ENCODE results near the gene TMEM117.

Gene TMEM117

DNA sequence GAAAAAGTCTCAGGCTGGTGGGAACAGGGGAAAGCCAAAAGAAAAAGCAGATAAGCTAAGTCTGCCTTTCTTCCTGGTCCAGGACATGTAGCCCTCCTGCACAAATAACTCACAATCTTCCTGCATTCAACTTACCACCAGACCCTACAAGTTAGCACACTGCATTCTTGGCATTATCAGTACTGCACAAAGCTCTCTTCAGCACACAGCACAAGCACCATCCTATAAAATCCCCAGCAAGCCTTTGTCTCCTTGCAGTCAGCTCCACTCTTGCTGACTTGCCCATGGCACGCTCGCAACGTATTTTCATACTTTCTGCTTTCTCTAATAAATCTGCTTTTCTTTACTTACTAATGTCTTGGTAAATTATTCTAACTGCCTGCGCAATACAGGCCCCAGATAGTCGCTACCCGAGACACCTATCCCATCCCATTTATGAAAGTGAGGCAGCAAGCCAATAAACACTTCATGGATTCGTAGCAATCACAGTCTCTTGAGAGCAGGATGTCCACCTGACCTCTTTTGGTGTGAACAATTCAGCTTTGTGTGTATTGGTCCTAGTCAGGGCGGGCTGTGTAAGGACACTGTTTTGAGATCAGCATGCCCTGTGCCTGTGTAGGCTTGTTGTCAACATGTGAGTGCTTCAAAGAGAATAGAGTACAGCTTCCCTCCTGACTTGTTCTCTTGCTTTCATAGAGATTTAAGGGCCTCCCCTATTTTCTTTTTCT is 49.0 kb downstream of the TMEM117 start:
- no peak for DNase-seq (ENCODE audit: low read depth)

DNA sequence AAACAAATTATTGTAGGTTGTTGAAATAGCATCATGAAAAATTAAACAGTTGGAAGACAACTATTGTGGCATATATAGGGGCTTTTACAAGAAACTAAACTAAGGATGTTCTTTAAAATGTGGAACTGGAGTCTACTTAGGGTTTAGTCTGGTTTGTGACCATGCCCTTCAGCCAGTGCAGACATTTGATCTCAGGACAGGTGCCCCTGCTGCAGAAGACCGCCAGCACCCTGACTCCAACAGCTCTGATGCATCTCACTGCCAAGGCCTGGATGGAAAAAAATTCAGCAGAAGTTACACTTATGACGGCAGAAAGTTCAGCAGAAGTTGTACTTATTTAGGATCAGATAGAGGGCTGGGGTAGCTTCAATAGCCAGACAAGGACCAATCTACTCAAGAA is 51.5 kb downstream of the TMEM117 start:
- DNase-seq (ENCODE audit: low read depth) = no peak

DNA sequence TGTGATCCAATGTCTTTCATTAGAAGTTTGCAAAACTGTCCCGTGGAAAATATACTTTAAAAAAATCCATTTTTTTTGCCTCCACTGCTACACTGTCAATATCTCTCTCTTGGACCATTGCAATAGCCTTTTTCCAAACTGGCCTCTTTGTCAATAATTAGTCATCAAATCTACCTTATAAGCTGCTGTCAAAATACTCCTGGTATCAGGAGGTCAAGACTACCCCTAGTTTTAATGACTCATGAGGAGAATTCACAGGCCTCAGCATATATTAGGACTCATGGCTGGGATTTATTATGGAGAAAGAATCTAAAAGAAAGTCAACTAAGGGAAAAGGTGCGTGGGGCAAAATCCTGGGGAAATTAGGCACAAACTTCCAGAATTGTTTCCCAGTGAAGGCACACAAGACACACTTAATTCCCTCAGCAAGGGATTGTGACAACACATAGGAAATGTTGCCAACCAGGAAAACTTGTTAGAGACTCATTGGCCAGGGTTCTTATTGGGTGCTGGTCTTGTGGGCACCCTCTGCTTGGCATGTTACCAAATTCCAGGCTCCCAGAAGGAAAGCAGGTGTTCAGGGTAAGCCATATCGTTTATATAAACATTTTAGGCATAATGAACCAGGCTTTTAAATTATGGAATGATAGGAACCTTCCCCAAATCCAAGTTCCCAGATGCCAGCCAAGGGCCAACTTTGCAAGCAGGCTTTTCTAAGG is 56.1 kb downstream of the TMEM117 start:
- DNase-seq (ENCODE audit: low read depth) = no peak

DNA sequence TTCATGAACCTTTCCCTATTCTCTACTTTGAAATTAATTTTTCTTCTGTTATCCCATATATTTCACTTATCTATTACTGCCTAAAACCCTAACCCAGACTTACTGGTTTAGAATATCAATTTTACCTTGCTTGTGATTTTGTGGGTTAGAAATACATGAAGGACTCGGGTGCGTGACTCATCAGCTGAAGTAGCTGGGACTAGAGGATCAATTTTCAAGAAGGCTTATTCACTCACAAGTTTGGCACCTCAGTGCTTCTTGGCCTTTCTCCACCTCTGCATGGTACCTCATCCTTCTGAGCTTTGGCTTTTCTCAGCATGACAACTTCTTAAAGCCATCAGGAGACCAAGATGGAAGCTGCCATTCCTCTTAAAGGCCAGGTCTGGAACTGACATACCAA is 57.8 kb downstream of the TMEM117 start:
- no peak for DNase-seq (ENCODE audit: low read depth)

DNA sequence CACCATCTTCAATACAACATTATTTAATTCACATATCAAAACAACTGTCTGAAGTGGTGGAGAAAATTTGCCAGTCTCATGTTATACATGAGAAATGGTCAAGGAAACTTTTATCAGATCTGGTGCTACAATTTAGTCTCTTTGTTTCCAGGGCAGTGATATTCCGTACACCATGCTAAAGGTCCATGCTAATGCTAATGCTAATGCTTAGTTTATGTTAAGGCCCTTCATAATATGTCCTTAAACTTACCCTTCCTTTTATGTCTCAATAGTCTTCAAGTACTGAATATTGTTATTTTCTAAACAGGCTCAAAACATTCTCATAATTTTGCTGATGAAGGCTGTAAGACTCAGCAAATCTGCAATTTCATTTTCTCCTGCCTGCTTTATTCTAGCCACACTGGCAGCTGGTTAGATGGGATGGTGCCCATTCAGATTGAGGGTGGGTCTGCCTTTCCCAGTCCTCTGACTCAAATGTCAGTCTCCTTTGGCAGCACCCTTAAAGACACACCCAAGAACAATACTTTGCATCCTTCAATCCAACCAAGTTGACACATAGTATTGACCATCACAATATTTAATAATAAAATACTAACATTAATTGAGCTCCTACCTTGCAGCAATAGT is 59.8 kb downstream of the TMEM117 start:
- no peak for DNase-seq (ENCODE audit: low read depth)

DNA sequence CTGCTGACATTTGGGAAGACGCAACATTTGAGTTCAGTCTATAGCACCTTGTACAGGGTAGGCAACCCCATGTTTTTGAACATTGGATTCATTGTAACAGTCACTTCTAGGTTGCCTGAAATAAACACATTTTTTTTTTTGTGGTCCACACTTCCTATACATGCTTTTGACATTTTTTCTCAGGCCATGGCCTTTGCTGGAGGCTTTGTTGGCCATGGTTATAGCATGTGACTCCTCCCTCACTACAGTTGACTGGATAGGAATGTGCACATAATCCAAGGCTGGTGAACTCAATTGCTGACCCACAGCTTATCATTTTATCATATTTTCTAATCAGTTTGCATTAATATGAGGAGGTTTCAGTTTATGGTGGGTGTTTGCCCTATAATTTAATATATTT is 60.6 kb downstream of the TMEM117 start:
- no peak for DNase-seq (ENCODE audit: low read depth)

DNA sequence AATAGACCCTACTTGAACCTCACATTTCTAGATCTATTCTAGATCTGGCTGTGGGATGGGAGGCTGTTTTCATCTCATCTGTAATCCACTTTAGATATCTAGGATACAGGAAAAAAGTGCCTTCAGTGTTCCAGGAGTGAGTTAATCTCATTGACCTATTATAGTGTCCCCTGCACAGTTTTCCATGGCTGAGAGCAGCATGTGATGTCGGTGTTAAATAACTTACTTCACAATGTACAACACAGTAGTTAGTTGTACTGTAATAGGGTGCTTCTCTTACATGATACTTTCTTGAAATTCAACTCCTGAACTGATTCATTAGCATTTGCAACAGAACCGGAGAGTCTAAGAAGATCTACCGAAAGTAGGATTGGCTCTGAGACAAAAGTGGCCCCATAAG is 62.6 kb downstream of the TMEM117 start:
- no peak for DNase-seq (ENCODE audit: low read depth)

DNA sequence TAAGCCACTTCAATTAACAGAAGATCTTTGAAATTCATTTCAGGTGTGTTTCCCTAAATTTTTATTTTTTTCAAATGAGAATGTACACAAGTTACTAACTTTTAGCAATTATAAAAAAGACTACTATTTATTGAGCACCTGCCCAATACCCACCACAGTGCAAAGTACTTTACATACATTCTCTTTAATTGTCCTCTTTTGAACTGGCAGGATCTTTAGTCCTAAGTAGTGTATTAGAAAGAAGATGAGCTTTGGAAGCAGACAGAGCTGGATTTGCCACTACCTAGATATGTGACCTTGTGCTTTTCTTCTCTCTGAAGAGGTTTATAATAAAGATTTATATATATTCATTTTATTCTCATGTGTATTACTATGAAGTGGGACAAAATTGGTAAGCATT is 63.7 kb downstream of the TMEM117 start:
- DNase-seq (ENCODE audit: low read depth) = no peak

DNA sequence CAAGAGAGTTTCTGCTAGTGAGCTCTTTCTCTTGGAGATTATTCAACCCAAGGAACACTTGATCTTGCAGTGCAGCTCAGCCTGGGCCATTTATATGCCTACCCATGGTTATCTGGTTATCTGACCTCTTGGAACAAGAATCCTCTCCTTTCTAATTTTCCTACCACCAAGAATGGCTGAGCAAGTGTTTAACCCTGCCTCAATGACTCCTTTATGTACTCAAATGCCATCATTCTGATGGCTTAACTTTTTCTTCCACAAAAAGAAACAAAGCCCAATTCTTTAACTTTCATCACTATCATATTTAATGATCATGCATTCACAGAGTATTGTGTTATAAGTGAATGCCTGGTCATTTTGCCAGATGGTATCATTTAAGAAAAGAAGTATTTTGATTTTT is 67.8 kb downstream of the TMEM117 start:
- DNase-seq (ENCODE audit: low read depth) = no peak

DNA sequence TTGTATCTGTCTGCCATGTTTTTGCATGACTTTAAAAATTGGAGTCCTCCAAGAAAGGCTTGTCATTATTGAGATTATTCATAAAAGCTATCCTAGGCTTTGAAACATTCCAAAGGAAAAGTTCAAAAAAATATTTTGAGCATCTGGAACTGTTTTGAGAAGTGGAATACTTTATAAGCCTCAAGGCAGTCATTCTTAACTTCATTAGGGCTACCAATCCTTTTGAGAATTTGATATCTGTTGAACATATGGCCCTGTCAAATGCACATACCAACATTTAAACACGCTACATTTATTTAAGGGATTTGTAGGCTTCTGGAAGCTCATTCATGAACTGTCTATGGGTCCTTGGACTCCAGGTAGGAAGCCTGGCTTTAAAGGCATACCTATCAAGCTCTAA is 77.0 kb downstream of the TMEM117 start:
- DNase-seq (ENCODE audit: low read depth) = no peak

DNA sequence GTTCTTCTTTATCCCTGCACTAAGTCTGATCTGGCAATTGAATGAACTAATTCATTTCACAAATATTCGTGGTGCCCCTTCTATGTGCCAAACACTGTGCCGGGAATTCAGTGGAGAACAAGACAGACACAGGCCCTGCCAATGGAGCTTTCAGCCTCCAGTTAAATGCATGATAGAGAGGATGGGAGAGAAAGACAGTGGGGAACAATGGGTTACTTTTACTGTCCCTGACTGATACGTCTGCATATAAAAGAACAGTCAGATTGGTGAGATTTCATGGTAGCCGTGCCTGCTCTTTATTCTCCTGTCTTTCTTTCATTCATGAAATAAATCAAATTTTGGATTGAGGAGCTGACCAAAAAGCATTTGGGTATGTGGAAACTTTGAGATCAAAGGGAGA is 78.5 kb downstream of the TMEM117 start:
- no peak for DNase-seq (ENCODE audit: low read depth)

DNA sequence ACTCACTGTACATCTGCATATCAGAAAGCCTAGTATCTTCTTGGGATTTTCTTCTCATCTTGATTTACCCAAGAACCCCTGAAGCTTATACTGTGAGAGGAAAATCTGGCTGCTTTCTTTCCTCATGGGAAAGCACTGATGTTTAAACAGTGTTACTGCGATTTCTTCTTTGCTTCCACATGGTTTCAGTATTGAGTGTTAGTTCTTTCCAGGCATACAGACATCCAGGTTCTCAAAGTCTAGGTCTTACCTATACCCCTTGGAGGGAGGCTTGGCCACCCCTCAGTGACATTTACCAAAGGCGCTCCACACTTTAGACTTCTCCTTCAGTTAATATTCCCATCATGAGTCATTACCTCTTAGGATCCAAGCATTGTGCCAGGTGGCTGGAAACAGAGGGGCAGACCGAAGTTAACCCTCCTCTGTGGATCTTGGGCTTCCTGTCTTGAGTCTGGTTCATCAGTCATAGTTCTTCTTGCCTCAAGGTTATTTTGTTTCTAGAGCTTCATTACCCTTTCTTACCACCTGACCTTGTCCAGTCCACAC is 79.1 kb downstream of the TMEM117 start:
- DNase-seq (ENCODE audit: low read depth) = no peak

DNA sequence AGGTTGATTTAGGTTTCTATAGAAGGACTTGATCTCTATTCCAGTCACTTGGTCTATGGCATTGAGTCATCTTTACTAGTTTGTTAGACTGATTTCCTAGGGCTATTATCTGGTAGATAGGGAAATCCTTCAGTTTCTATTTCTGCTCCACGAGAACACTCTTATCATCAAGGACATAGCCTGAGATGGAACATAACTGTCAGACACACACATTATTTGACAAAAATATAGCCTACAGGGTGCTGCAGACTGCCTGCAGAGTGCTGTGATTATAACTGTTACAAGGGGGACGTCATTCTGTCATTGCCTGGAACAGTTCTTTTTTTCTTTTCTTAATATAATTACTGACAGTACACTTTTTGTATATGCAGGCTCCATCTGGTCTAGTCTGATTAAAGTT is 82.0 kb downstream of the TMEM117 start:
- DNase-seq (ENCODE audit: low read depth) = no peak

DNA sequence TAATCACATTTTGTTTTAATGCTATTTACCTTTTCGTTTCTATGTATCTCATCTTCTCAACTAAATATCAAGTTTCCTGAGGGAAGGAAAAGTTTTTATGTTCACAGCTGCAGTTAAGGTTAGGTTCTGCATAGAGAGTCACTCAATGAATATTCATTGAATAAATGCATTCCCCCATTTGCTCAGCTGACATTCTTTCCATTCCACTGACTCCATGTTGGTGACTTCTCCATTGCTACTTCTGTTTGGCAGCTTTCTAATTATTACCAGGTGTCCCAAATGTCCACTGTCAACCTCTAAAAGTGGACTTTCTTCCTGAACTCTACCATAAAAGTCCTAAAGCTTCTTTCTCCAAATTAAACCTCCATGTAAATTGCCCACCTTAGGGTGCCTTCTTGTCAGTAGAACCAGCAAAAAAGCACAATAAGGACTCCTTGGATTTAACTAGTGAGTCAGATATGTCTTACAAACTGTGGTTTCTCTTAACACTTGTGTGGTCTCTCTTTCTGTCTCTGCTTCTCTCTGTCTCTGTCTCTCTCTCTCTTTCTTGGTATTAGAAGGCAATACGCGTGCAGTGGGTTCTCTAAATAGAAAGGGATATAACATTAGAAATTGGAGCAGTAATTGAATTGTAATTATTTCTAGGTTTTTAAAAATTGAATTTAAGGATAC is 85.9 kb downstream of the TMEM117 start:
- no peak for DNase-seq (ENCODE audit: low read depth)

DNA sequence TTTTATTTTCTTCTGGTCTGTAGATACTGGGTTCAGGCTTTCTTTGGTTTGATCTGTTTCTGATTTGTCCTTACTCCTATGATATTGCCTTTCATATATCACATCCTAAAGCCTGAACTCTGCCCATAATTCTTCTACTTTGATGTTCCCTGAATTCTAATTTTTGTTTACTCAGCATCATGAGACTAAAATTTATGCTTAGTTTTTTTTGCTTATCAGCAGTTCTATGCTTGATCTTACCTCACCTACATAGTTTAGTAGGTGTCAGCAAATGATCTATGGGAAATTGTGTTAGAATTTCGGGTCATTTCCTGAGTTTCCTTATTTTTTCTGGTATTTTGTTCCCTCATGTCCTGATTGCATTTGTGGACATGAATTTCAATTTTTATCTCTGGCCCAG is 94.2 kb downstream of the TMEM117 start:
- no peak for DNase-seq (ENCODE audit: low read depth)

DNA sequence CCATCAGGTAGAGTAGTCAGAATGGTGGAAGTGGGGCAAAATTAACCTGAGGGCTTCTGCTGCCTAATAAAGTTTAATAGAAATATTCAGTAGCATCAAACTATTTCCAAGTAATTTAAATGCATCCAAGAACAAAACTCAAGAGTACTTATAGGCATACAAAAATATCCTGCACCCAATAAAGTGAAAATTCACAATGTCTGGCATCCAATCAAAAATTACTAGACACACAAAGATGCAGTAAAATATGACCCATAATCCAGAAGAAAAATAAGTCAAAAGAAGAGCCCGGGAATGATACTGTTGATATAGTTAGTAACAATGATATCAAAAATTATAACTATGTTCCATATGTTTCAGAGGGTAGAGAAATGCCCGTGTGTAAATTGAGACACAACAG is 95.3 kb downstream of the TMEM117 start:
- no peak for DNase-seq (ENCODE audit: low read depth)

DNA sequence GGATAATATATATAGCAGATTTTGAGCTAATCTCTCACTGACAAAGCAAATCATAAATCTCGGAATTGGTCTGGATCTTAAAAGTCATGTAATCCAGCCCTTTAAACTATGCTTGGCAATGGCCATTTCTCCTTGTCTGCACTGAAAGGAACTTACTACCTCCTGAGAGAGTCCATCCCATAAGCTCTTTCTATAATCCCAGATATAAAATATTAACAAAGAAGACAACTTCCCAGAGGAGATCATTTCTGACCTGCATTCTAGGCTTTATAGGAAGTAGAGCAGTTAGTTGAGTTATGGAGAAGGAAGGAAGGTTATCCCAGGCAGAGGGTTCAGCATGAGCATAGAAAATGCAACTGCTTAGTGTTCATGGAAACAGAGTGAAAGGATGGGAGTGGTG is 99.7 kb downstream of the TMEM117 start:
- no peak for DNase-seq (ENCODE audit: low read depth)

DNA sequence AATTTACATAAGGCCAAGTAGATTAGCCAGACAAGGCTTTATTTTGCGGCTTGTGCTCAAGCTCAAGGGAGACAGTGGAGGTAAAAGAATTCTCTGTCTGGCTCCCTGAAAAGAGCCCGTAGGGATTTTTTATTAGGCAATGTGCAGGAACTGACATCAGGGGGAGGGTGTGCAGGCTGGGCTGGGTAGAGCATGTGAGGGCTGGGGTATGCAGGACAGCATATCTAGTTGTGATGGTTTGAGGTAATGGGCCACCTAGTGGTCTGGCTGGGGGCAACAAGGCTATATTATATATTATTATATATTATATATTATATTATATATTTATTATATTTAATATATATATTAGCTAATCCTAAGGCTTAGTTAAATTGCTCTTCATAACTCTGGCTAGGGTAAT is 102.1 kb downstream of the TMEM117 start:
- no peak for DNase-seq (ENCODE audit: low read depth)

DNA sequence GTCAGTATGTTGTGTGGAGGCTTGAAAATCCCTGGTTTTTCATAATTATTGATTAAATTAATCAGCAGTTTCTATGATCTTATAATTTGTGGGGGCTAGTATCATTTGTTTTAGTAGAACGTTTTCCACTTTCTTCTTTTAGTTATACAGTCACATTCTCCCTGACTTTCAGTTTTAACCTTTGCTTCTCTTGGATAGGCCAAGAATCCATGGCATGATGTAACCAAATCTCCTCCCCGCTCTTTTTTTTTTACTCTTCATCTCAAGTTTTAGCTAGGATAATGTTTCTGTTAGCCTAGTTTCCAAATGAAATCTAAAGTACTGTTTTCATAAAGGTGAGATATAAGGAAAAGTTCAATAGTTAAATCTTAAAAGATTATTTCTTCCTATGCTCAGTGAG is 106.5 kb downstream of the TMEM117 start:
- DNase-seq (ENCODE audit: low read depth) = no peak

DNA sequence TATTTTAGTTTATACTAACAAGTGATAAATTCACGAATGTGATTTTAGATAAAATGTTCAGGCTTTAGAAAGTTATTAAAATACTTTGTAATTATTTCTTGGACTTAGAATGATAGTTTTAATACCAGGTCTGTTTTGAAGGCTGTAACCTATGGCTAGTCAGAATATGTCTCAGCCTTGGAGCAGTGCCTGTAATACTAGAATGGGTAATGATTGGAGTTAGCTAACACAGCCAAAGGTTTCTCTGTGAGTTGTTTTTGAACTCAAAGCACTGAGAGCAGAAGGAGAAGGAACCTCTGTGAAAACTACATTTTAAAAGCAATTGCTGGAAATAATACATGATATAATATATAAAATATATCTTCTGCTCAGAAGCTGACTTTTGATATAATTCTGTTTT is 110.1 kb downstream of the TMEM117 start:
- no peak for DNase-seq (ENCODE audit: low read depth)

DNA sequence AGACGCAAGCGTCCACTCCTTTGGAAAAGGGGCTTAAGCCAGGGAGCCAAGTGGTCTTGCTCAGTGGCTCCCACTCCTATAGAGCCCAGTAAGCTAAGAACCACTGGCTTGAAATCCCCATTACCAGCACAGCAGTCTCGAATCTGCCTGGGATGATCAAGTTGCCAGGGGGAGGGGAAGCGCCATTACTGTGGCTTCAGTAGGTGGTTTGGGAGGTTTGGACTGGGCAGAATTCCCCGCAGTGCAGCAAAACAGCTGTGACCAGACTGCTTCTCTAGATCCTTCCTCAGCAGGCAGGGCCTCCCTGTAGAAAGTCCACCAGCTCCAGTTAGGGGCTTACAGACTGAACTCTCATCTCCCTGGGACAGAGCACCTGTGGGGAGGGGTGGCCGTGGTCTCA is 115.4 kb downstream of the TMEM117 start:
- DNase-seq (ENCODE audit: low read depth) = no peak

DNA sequence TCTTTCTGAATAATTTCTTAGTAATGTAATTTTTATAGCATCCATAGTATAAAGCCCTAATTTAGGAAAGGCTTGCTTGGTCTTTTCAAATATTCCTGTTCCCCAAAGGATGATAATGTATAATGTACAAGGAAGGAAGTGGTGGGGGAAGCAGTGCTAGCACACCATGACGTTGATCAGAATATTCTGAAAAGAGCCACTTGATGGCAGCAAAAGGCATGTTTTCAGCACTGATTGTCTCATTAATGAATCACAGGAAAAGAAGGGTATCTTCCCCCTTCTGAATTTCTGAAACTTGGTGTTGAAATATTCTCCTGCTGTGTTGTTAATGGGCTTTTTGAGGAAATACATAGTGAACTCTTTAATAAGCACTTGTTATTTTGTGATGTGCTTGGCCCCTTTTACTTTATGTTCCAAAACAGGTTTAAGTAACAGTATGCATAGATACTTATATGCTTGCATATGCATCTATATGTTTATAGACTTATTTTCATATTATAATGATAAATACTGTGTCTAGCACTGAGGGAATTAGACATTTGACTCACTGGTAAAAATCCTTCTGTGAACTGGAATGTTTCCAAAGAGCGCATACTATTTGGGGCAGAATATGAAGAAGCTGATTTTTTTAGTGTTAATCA is 122.0 kb downstream of the TMEM117 start:
- DNase-seq (ENCODE audit: low read depth) = no peak

Data from stimulated activated CD4-positive, alpha-beta T cell treated with anti-CD3 and anti-CD28 coated beads, Interleukin-2, amount 100 ng/mL, for 4 hours (primary cell).